Neural cell (in vitro differentiated cells): ENCODE results near the gene CXCL10. TPM values are rescaled to one million over a fixed set of nuclear protein-coding genes. Genes with fewer than 3 reads are reported as not detected.

ENCODE experiments used
- H2AFZ ChIP-seq: fragments of 200-600, 300-800 bp; sonication (generic), shearing (Covaris generic); 2 replicates; pipeline ENCODE4 v1.6.0; 2014; ENCODE audit warnings: low read depth, mild to moderate bottlenecking, antibody characterized with exemption, low read length, moderate library complexity
- H3F3A ChIP-seq: fragments of 200-600 bp; shearing (Covaris generic); 2 replicates; pipeline ENCODE4 v1.6.1; 2016; ENCODE audit warnings: mild to moderate bottlenecking, moderate library complexity, mixed read lengths, antibody characterized with exemption, low read length; ENCODE audit not compliant: insufficient read depth, poor library complexity, severe bottlenecking
- H3K27ac ChIP-seq: fragments of 200-600, 300-800 bp; sonication (generic), shearing (Covaris generic); 2 replicates; pipeline ENCODE4 v1.5.1; 2014; ENCODE audit warnings: mild to moderate bottlenecking, low read length, moderate library complexity
- H3K27me3 ChIP-seq: fragments of 300-800, 200-600 bp; sonication (generic), shearing (Covaris generic); 2 replicates; pipeline ENCODE4 v1.6.0; 2014; ENCODE audit warnings: mild to moderate bottlenecking, low read depth, low read length, moderate library complexity; ENCODE audit not compliant: insufficient read depth
- H3K36me3 ChIP-seq: fragments of 300-800, 200-600 bp; sonication (generic), shearing (Covaris generic); 2 replicates; pipeline ENCODE4 v1.5.1; 2014; ENCODE audit warnings: mild to moderate bottlenecking, antibody characterized with exemption, low read length, moderate library complexity; ENCODE audit not compliant: insufficient read depth
- H3K4me2 ChIP-seq: fragments of 300-800, 200-600 bp; sonication (generic), shearing (Covaris generic); 2 replicates; pipeline ENCODE4 v1.6.0; 2014; ENCODE audit warnings: mild to moderate bottlenecking, low read length
- H3K4me3 ChIP-seq: fragments of 300-800, 200-600 bp; sonication (generic), shearing (Covaris generic); 2 replicates; pipeline ENCODE4 v1.5.1; 2014; ENCODE audit warnings: mild to moderate bottlenecking, low read length, moderate library complexity
- H3K79me2 ChIP-seq: fragments of 200-600 bp; shearing (Covaris generic); replicated peaks from 2 replicates; pipeline ENCODE4 v1.6.0; 2014; ENCODE audit warnings: mild to moderate bottlenecking, low read length, moderate library complexity; ENCODE audit not compliant: insufficient read depth
- H3K9ac ChIP-seq: fragments of 300-800, 200-600 bp; sonication (generic), shearing (Covaris generic); 2 replicates; pipeline ENCODE4 v1.6.1; 2016; ENCODE audit warnings: mild to moderate bottlenecking, low read length, mixed read lengths
- H3K9me2 ChIP-seq: fragments of 200-600 bp; shearing (Covaris generic); 2 replicates; pipeline ENCODE4 v1.6.1; 2016; ENCODE audit warnings: mild to moderate bottlenecking, low read length, mixed read lengths; ENCODE audit not compliant: insufficient read depth
- H3K9me3 ChIP-seq: fragments of 200-600, 300-800 bp; sonication (generic), shearing (Covaris generic); 2 replicates; pipeline ENCODE4 v1.6.1; 2016; ENCODE audit warnings: mild to moderate bottlenecking, mixed run types, low read length, moderate library complexity, mixed read lengths
- H4K20me1 ChIP-seq: fragments of 200-600 bp; shearing (Covaris generic); 2 replicates; pipeline ENCODE4 v1.6.1; 2016; ENCODE audit warnings: mild to moderate bottlenecking, mixed run types; ENCODE audit not compliant: insufficient read depth
- CTCF ChIP-seq: fragments of 450-650 bp; IDR thresholded peaks from 2 replicates; pipeline ENCODE4 v1.5.1; 2014; ENCODE audit warnings: antibody characterized with exemption, mild to moderate bottlenecking, moderate library complexity; ENCODE audit not compliant: poor library complexity, severe bottlenecking
- EP300 ChIP-seq: fragments of 450-650 bp; conservative IDR thresholded peaks from 2 replicates; pipeline ENCODE4 v1.6.1; 2014; ENCODE audit warnings: antibody characterized with exemption, mild to moderate bottlenecking, moderate library complexity; ENCODE audit not compliant: poor library complexity, severe bottlenecking
- EZH2 ChIP-seq: fragments of 200-600, 300-800 bp; shearing (Covaris generic), sonication (generic); IDR thresholded peaks from 2 replicates; pipeline ENCODE4 v1.6.1; 2014; ENCODE audit warnings: antibody characterized with exemption, low read length, borderline replicate concordance, mild to moderate bottlenecking; ENCODE audit not compliant: insufficient read depth, poor library complexity, severe bottlenecking
- MXI1 ChIP-seq: fragments of 450-650 bp; conservative IDR thresholded peaks from 2 replicates; pipeline ENCODE4 v1.6.1; 2014; ENCODE audit warnings: antibody characterized with exemption, mild to moderate bottlenecking; ENCODE audit not compliant: poor library complexity, severe bottlenecking
- POLR2AphosphoS5 ChIP-seq: IDR thresholded peaks from 2 replicates; pipeline ENCODE4 v1.6.1; 2012
- RAD21 ChIP-seq: fragments of 450-650 bp; conservative IDR thresholded peaks from 2 replicates; pipeline ENCODE4 v1.6.1; 2014; ENCODE audit warnings: antibody characterized with exemption, mild to moderate bottlenecking, moderate library complexity
- REST ChIP-seq: IDR thresholded peaks from 2 replicates; pipeline ENCODE4 v1.6.1; 2012; ENCODE audit warnings: borderline replicate concordance
- SMC3 ChIP-seq: fragments of 450-650 bp; conservative IDR thresholded peaks from 2 replicates; pipeline ENCODE4 v1.6.1; 2014; ENCODE audit warnings: antibody characterized with exemption, mild to moderate bottlenecking, moderate library complexity; ENCODE audit not compliant: poor library complexity
- TAF1 ChIP-seq: IDR thresholded peaks from 2 replicates; pipeline ENCODE4 v1.6.1; 2012; ENCODE audit warnings: low read depth
- polyA plus RNA-seq: library from polyadenylated mRNA; depleted of rRNA; stranded (reverse); fragments of >200 nt; gene quantifications from 2 replicates; pipeline ENCODE4 v1.2.3, GENCODE V29; 2014

Gene CXCL10
- polyA plus RNA-seq, 1 donor from 2014 or later: not detected

- TF ChIP-seq EZH2: no peak
- TF ChIP-seq TAF1: no peak
- TF ChIP-seq EP300: no peak
These were observed 35.0 kb upstream of the CXCL10 start for GRCh38 chr4:76058302-76058701.

GRCh38 chr4:76055421-76055820 is 32.1 kb upstream of the CXCL10 start:
- Histone ChIP-seq H2AFZ (no peak overlapping the region), H3K4me2 (no peak overlapping the region)

More at GRCh38 chr4:76058302-76058701, 35.0 kb upstream of the CXCL10 start:
- Histone ChIP-seq H3K27me3 (no peaks in the 10 kb centered on the region), H3K9ac (no peak overlapping the region), H3K9me3 (no peaks in the 10 kb centered on the region), H3K4me2 (no peak overlapping the region), H3F3A (no peaks in the 10 kb centered on the region), H3K79me2 (no peaks in the 10 kb centered on the region), H4K20me1 (no peaks in the 10 kb centered on the region), H3K36me3 (no peaks in the 10 kb centered on the region), H3K9me2 (no peaks in the 10 kb centered on the region), H2AFZ (no peak overlapping the region), H3K4me3 (no peak overlapping the region), H3K27ac (no peak overlapping the region)

More at GRCh38 chr4:76055421-76055820, 32.1 kb upstream of the CXCL10 start:
- no peaks in the 10 kb centered on the region for H3K9me2 ChIP-seq
- H3K27ac ChIP-seq: no peak overlapping the region
- no peaks in the 10 kb centered on the region for H4K20me1 ChIP-seq
- no peak overlapping the region for H3K4me3 ChIP-seq
- no peaks in the 10 kb centered on the region for H3K79me2 ChIP-seq
- TF ChIP-seq REST (no peak), CTCF (no peak), EZH2 (no peak), SMC3 (no peak), EP300 (no peak), TAF1 (no peak), RAD21 (no peak), POLR2AphosphoS5 (no peak), MXI1 (no peak)
- no peaks in the 10 kb centered on the region for H3K36me3 ChIP-seq
- no peaks in the 10 kb centered on the region for H3F3A ChIP-seq
- no peaks in the 10 kb centered on the region for H3K27me3 ChIP-seq
- H3K9me3 ChIP-seq: no peaks in the 10 kb centered on the region
- no peak overlapping the region for H3K9ac ChIP-seq
